KMS-11 (cell line): Measurements from ENCODE around the gene ZNF791.

Experiments
- H2AFZ ChIP-seq: fragments of 200-600 bp; sonication (generic); 2 replicates; pipeline ENCODE4 v1.6.1; 2016; ENCODE audit warnings: antibody characterized with exemption, mixed run types, low read depth
- H3K27ac ChIP-seq: fragments of 200-600 bp; sonication (generic); 2 replicates; pipeline ENCODE4 v1.6.1; 2016; ENCODE audit warnings: mild to moderate bottlenecking, mixed run types
- H3K27me3 ChIP-seq: fragments of 200-600 bp; sonication (generic); 2 replicates; pipeline ENCODE4 v1.6.1; 2017; ENCODE audit warnings: mild to moderate bottlenecking, low read depth, mixed run types, moderate library complexity; ENCODE audit not compliant: insufficient read depth
- H3K36me3 ChIP-seq: fragments of 200-600 bp; sonication (generic); 2 replicates; pipeline ENCODE4 v1.6.1; 2017; ENCODE audit warnings: mild to moderate bottlenecking, mixed run types; ENCODE audit not compliant: insufficient read depth
- H3K4me1 ChIP-seq: fragments of 200-600 bp; sonication (generic); 2 replicates; pipeline ENCODE4 v1.6.1; 2016; ENCODE audit warnings: mild to moderate bottlenecking, low read depth, mixed run types; ENCODE audit not compliant: poor library complexity, severe bottlenecking
- H3K4me2 ChIP-seq: fragments of 200-600 bp; sonication (generic); 2 replicates; pipeline ENCODE4 v1.7.0; 2016; ENCODE audit warnings: mild to moderate bottlenecking, mixed run types
- H3K4me3 ChIP-seq: fragments of 200-600 bp; sonication (generic); IDR thresholded peaks from 2 replicates; pipeline ENCODE4 v1.6.1; 2017; ENCODE audit warnings: low read depth, low read length, mixed read lengths; ENCODE audit not compliant: insufficient read depth
- H3K79me2 ChIP-seq: fragments of 200-600 bp; sonication (generic); 2 replicates; pipeline ENCODE4 v1.6.1; 2016; ENCODE audit warnings: low read depth, mixed run types; ENCODE audit not compliant: insufficient read depth
- H3K9ac ChIP-seq: fragments of 200-600 bp; sonication (generic); 2 replicates; pipeline ENCODE4 v1.6.1; 2016; ENCODE audit warnings: mild to moderate bottlenecking, mixed run types
- H4K20me1 ChIP-seq: fragments of 200-600 bp; sonication (generic); 2 replicates; pipeline ENCODE4 v1.6.1; 2016; ENCODE audit warnings: mild to moderate bottlenecking, mixed run types; ENCODE audit not compliant: insufficient read depth
- TF ChIP-seq, protein P1 (sequence below): fragments of 200-600 bp; sonication (generic); conservative IDR thresholded peaks from 2 replicates; pipeline ENCODE4 v1.6.1; 2017; ENCODE audit warnings: low read depth, mild to moderate bottlenecking, antibody characterized with exemption, low read length, moderate library complexity, mixed read lengths

Gene ZNF791

DNA sequence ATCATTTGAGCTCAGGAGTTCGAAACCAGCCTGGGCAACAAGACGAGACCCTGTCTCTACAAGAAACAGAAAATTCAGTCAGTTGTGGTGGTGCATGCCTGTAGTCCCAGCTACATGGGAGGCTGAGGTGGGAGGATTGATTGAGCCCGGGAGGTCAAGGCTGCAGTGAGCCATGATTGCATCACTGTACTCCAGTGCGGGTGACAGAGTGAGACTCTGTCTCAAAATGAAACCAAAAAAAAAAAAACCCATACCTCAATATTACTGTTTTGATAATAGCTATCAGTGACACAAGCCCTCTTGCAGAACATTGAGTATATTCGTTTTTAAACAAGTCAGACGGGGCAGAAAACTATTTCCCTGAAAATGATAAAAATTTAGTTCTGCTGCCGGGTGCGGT is 16.2 kb downstream of the ZNF791 start:
- Histone ChIP-seq H3K4me1 (no peaks in the 10 kb centered on the region), H3K36me3 (peaks cover 29% of the 10 kb centered on the region; the same call in 1 of the 2 replicates), H3K4me3 (no peak overlapping the region), H3K9ac (no peak overlapping the region), H3K27ac (no peak overlapping the region), H3K27me3 (no peaks in the 10 kb centered on the region), H4K20me1 (no peaks in the 10 kb centered on the region), H3K79me2 (0 out of 2 replicates have a peak, but pooled peaks cover 3% of the 10 kb centered on the region), H2AFZ (no peak overlapping the region), H3K4me2 (no peak overlapping the region)
- TF ChIP-seq, protein P1, sequence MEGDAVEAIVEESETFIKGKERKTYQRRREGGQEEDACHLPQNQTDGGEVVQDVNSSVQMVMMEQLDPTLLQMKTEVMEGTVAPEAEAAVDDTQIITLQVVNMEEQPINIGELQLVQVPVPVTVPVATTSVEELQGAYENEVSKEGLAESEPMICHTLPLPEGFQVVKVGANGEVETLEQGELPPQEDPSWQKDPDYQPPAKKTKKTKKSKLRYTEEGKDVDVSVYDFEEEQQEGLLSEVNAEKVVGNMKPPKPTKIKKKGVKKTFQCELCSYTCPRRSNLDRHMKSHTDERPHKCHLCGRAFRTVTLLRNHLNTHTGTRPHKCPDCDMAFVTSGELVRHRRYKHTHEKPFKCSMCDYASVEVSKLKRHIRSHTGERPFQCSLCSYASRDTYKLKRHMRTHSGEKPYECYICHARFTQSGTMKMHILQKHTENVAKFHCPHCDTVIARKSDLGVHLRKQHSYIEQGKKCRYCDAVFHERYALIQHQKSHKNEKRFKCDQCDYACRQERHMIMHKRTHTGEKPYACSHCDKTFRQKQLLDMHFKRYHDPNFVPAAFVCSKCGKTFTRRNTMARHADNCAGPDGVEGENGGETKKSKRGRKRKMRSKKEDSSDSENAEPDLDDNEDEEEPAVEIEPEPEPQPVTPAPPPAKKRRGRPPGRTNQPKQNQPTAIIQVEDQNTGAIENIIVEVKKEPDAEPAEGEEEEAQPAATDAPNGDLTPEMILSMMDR: no peak

DNA sequence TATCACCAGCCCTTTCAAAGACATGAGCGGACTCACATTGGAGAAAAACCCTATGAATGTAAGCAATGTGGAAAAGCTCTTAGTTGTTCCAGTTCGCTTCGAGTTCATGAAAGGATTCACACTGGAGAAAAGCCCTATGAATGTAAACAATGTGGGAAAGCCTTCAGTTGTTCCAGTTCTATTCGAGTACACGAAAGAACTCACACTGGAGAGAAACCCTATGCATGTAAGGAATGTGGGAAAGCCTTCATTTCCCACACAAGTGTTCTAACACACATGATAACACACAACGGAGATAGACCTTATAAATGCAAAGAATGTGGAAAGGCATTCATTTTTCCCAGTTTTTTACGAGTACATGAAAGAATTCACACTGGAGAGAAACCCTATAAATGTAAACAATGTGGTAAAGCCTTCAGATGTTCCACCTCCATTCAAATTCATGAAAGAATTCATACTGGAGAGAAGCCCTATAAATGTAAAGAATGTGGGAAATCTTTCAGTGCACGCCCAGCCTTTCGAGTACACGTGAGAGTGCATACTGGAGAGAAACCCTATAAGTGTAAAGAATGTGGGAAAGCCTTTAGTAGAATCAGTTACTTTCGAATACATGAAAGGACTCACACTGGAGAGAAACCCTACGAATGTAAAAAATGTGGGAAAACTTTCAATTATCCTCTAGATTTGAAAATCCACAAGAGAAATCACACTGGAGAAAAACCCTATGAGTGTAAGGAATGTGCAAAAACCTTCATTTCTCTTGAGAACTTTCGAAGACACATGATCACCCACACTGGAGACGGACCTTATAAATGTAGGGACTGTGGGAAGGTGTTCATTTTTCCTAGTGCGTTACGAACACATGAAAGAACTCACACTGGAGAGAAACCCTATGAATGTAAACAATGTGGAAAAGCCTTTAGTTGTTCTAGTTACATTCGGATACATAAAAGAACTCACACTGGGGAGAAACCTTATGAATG is 17.6 kb downstream of the ZNF791 start:
- H3K4me3 ChIP-seq: no peak overlapping the region
- H3K36me3 ChIP-seq: peaks cover 29% of the 10 kb centered on the region; the same call in 1 of the 2 replicates
- no peak overlapping the region for H3K27ac ChIP-seq

DNA sequence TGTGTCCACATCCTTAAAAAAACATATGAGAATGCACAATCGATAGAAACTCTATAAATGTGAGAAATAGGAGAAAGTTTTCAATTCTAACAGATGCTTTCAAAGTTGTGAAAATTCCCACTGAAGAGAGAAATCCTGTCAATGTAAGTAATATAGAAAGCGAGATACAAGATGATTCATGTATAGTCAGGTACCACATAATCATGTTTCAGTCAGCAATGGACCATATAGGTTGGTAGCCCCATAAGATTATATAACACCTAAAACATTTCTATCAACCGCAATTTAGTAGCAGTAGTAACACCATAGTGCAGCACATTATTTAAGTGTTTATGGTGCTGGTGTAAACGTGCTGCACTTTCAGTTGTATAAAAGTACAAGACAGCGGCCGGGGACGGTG is 18.5 kb downstream of the ZNF791 start:
- Histone ChIP-seq H2AFZ (no peak overlapping the region), H3K27ac (no peak overlapping the region), H3K4me1 (no peaks in the 10 kb centered on the region), H3K4me3 (no peak overlapping the region), H3K4me2 (no peak overlapping the region), H3K27me3 (no peaks in the 10 kb centered on the region), H3K79me2 (no peaks in the 10 kb centered on the region), H4K20me1 (no peaks in the 10 kb centered on the region), H3K9ac (no peak overlapping the region), H3K36me3 (peaks cover 24% of the 10 kb centered on the region; the same call in 1 of the 2 replicates)
- TF ChIP-seq, protein P1: no peak

More for the DNA sequence above, 17.6 kb downstream of the ZNF791 start:
- no peak overlapping the region for H3K9ac ChIP-seq
- H2AFZ ChIP-seq: no peak overlapping the region
- no peaks in the 10 kb centered on the region for H3K27me3 ChIP-seq
- TF ChIP-seq, protein P1: no peak
- H3K79me2 ChIP-seq: no peaks in the 10 kb centered on the region
- H3K4me2 ChIP-seq: no peak overlapping the region
- no peaks in the 10 kb centered on the region for H3K4me1 ChIP-seq
- no peaks in the 10 kb centered on the region for H4K20me1 ChIP-seq

DNA sequence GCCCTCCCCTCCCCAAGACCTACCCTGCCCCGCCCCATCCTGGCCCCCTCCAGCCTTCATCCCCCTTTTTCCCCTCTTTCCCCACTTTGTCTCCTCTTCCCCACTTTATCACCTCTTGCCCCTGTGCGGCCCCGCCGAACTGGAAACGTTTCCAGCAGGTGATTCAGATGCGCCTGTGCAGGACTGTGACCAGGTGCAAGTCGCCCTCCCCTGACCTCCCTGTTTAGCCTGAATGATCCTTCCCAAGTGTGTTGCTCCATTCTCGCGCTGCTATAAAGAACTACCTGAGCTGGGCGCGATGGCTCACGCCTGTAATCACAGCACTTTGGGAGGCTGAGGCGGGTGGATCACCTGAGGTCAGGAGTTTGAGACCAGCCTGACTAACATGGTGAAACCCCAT is 25.9 kb downstream of the ZNF791 start:
- Histone ChIP-seq H4K20me1 (no peaks in the 10 kb centered on the region), H3K4me3 (no peak overlapping the region)
- TF ChIP-seq, protein P1: no peak

More for the DNA sequence above, 25.9 kb downstream of the ZNF791 start:
- Histone ChIP-seq H2AFZ (no peak overlapping the region), H3K9ac (no peak overlapping the region), H3K4me2 (no peak overlapping the region), H3K79me2 (no peaks in the 10 kb centered on the region), H3K27ac (no peak overlapping the region), H3K4me1 (no peaks in the 10 kb centered on the region), H3K36me3 (no peaks in the 10 kb centered on the region), H3K27me3 (no peaks in the 10 kb centered on the region)
